Measurements from ENCODE around the gene FAM50A. TPM values are rescaled to one million over a fixed set of nuclear protein-coding genes. Genes with fewer than 3 reads are reported as not detected.

FAM50A gene
- polyA plus RNA-seq, 1 of the 3 experiments (the other 2 are of a cell fraction): 86.0 TPM

DNA sequence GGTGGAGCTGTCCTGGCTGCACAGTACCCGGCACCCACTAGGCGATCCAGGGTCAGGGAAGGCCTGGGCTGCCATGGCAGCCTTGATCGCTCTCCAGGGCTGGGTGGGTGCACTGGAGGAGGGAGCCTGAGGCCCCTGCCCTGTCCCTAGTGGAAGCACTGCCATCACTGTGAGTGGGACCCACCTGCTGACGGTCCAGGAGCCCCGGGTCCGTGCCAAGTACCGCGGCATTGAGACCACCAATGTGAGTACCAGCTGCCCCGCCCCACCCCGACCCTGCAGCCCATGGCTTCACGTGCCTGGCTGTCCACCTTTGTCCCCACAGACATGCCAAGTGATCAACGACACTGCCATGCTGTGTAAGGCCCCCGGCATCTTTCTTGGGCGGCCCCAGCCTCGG is 23.0 kb downstream of the FAM50A start:
- no peak overlapping the region for H2AFZ ChIP-seq (ENCODE audit: low read depth)
- WGBS (ENCODE audit: low lambda C conversion rate): 70% methylated on average over 2 of the region's 15 CpGs
- ChIA-PET CTCF (interaction anchor here (0.7 to 1.1 kb wide), 2 partner anchors 22 to 65 kb away, joined by 3 to 4 read pairs; no protein-coding TSS in a partner anchor), POLR2A (no interaction called here)
- no peaks in the 10 kb centered on the region for H3K9me3 ChIP-seq
- peaks cover 0 to 33% of the 10 kb centered on the region in 2 experiments for H3K36me3 ChIP-seq (replicated peaks in 1 of 2; ENCODE audit: control insufficient read depth in 1 of 2, insufficient read depth in 2 of 2, low read length in 1 of 2)
- no peak overlapping the region for H3K4me2 ChIP-seq
- H3K4me1 ChIP-seq (ENCODE audit: control insufficient read depth in 1 of 2, insufficient read depth in 2 of 2, low read depth in 1 of 2, low read length in 1 of 2): no peaks in the 10 kb centered on the region
- H3K27me3 ChIP-seq (ENCODE audit: insufficient read depth): peaks cover 9% of the 10 kb centered on the region
- H3K27ac ChIP-seq (ENCODE audit: low read depth in 2 of 2, low read length in 1 of 2): no peak overlapping the region
- no peak for DNase-seq
- H4K20me1 ChIP-seq (ENCODE audit: insufficient read depth): peaks cover 18% of the 10 kb centered on the region
- 0 out of 2 replicates have a peak, but pooled peaks cover 2% of the 10 kb centered on the region for H3K79me2 ChIP-seq (ENCODE audit: insufficient read depth)
- no peaks in the 10 kb centered on the region for H3F3A ChIP-seq (replicated peaks; ENCODE audit: insufficient read depth)
- TF ChIP-seq YY1 (IDR thresholded peaks at IDR 0.05; ENCODE audit: low read depth) (no peak), EZH2phosphoT487 (IDR thresholded peaks at IDR 0.05; ENCODE audit: borderline replicate concordance, low read depth) (no peak), ELF1 (IDR thresholded peaks at IDR 0.05) (no peak), GABPA (IDR thresholded peaks at IDR 0.05; ENCODE audit: low read depth) (no peak), FOXM1 (IDR thresholded peaks at IDR 0.05; ENCODE audit: low read depth) (no peak), REST (IDR thresholded peaks at IDR 0.05; ENCODE audit: low read depth, low read length) (no peak), CHD2 (IDR thresholded peaks at IDR 0.05; ENCODE audit: low read length, partially characterized antibody) (no peak), USF1 (IDR thresholded peaks at IDR 0.05; ENCODE audit: borderline replicate concordance, low read depth) (no peak), IRF3 (IDR thresholded peaks at IDR 0.05; ENCODE audit: low read depth, low read length) (no peak), NFIC (IDR thresholded peaks at IDR 0.05; ENCODE audit: borderline replicate concordance) (no peak), MEF2A (IDR thresholded peaks at IDR 0.05; ENCODE audit: borderline replicate concordance, low read depth) (no peak), SMC3 (IDR thresholded peaks at IDR 0.05; ENCODE audit: low read depth, low read length) (no peak), NRF1 (IDR thresholded peaks at IDR 0.05; ENCODE audit: low read depth, low read length) (no peak)
- TF ChIP-seq, protein P1, sequence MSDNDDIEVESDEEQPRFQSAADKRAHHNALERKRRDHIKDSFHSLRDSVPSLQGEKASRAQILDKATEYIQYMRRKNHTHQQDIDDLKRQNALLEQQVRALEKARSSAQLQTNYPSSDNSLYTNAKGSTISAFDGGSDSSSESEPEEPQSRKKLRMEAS (IDR thresholded peaks at IDR 0.05; ENCODE audit: low read depth): no peak
- no peak overlapping the region for H3K4me3 ChIP-seq (ENCODE audit: low read depth in 2 of 2, low read length in 1 of 2)
- H3K9me2 ChIP-seq: no peaks in the 10 kb centered on the region
- H3K9ac ChIP-seq: no peak overlapping the region
